ENCODE results near the gene TMEM175. TPM values are rescaled to one million over a fixed set of nuclear protein-coding genes. Genes with fewer than 3 reads are reported as not detected.

TMEM175 gene
- total and polyA plus RNA-seq, 9 of the 15 experiments (the other 6 are each of a cell fraction or from before 2014, with no cell fraction given) = 0.13 to 30.9 (median 9.4) TPM

GRCh38 chr4:996997-997374 lies 64.7 kb downstream of the TMEM175 start:
- Histone ChIP-seq H4K20me1 (replicated peaks; ENCODE audit: control insufficient read depth, insufficient read depth, low read length) (no peaks in the 10 kb centered on the region), H3K9me3 (replicated peaks; ENCODE audit: control insufficient read depth, insufficient read depth, low read depth, low read length) (no peaks in the 10 kb centered on the region), H3K27ac (ENCODE audit: extremely low read depth, low read depth, low read length) (peak overlapping the region; percentile 81), H3K9me1 (ENCODE audit: control insufficient read depth, insufficient read depth, low read length) (no peaks in the 10 kb centered on the region), H3K4me3 (peak overlapping the region; percentile 47), H3K36me3 (ENCODE audit: control insufficient read depth, insufficient read depth, low read length) (peaks cover 1% of the 10 kb centered on the region; the same call in 1 of the 3 replicates), H2AFZ (ENCODE audit: low read depth, low read length) (0 out of 2 replicates have a peak overlapping the region, but pooled peaks have one; percentile 57), H3K4me1 (replicated peaks in 1 of 2; ENCODE audit: control insufficient read depth in 2 of 2, insufficient read depth in 2 of 2, low read length in 2 of 2) (peaks cover 41 to 78% of the 10 kb centered on the region in 2 experiments), H3K4me2 (ENCODE audit: insufficient read depth, low read length) (peak overlapping the region; percentile 77), H3K9ac (ENCODE audit: insufficient read depth in 1 of 2, low read depth in 2 of 2, low read length in 2 of 2) (peak overlapping the region; percentile 78 to 94), H3K27me3 (ENCODE audit: control insufficient read depth in 2 of 2, insufficient read depth in 2 of 2, low read length in 2 of 2) (no peaks in the 10 kb centered on the region), H3K79me2 (ENCODE audit: control insufficient read depth, insufficient read depth, low read length) (peaks cover 23% of the 10 kb centered on the region; the same call in 2 of the 3 replicates)
- ChIA-PET POLR2A (no interaction called here), CTCF (ENCODE audit: low intra/inter-chr PET ratio) (no interaction called here)
- DNase-seq (ENCODE audit: extremely low read depth in 1 of 4, low spot score in 3 of 4) (no peak), FAIRE-seq (no peak), ATAC-seq (no peak; the same call in 2 of the 3 replicates)
- WGBS (ENCODE audit: insufficient coverage, low coverage, missing lambda C conversion rate) = 1% methylated on average over 12 of the region's 25 CpGs
- intact Hi-C loops (cut with micrococcal nuclease) = loop anchor here (10.0 kb wide), 1 partner anchor 48 kb away; no protein-coding TSS in a partner anchor
- in situ Hi-C loops (cut with MboI) = no loop called here
- TF ChIP-seq KDM5B (IDR thresholded peaks at IDR 0.05; ENCODE audit: insufficient replicate concordance, low read depth, low read length) = peak; percentile 20
- 0 out of 4 replicates have a peak, but pooled peaks of 1 of the 2 experiments have one; percentile 15 for TF ChIP-seq UBTF (IDR thresholded peaks at IDR 0.05; ENCODE audit: borderline replicate concordance in 1 of 2, low read depth in 2 of 2, low read length in 2 of 2)
- no peak for TF ChIP-seq ZNF57 (CRISPR knock-in tag; IDR thresholded peaks at IDR 0.05)
- no peak for TF ChIP-seq MED1 (CRISPR knock-in tag; IDR thresholded peaks at IDR 0.05; ENCODE audit: borderline replicate concordance)
- 0 out of 2 replicates have a peak, but pooled peaks have one; percentile 15 for TF ChIP-seq NFRKB (IDR thresholded peaks at IDR 0.05; ENCODE audit: low read depth)
- no TSS peak for BruUV-seq (replicated peaks)

Measured in K562 (cell line).